ENCODE results near the gene S100A1.

The S100A1 gene

GRCh38 chr1:153610811-153611301 is 17.4 kb upstream of the S100A1 start:
- no peak for DNase-seq (ENCODE audit: low read depth)
- no peak for TF ChIP-seq CTCF (conservative IDR thresholded peaks at IDR 0.05; ENCODE audit: low read depth, low read length)
- no peak overlapping the region for H3K4me3 ChIP-seq (ENCODE audit: low read depth, low read length)

GRCh38 chr1:153611356-153611755 is 16.9 kb upstream of the S100A1 start:
- H3K4me3 ChIP-seq (ENCODE audit: low read depth, low read length): peak overlapping the region; percentile 64
- no peak for DNase-seq (ENCODE audit: low read depth)
- TF ChIP-seq CTCF (conservative IDR thresholded peaks at IDR 0.05; ENCODE audit: low read depth, low read length): no peak

- DNase-seq (ENCODE audit: low read depth): no peak
- no peak for TF ChIP-seq CTCF (conservative IDR thresholded peaks at IDR 0.05; ENCODE audit: low read depth, low read length)
- peak overlapping the region; percentile 64 for H3K4me3 ChIP-seq (ENCODE audit: low read depth, low read length)
Measured at GRCh38 chr1:153612111-153612754, 16.0 kb upstream of the S100A1 start.

GRCh38 chr1:153612755-153613331 is 15.4 kb upstream of the S100A1 start, which contains the start of gene S100A16:
S100A16 (minus strand) TSS chr1:153613137; CDS start chr1:153608151, 4,986 bp downstream.
- H3K4me3 ChIP-seq (ENCODE audit: low read depth, low read length): peak within 1 kb of the TSS; percentile 64
- peak; percentile 49 for DNase-seq (ENCODE audit: low read depth)
- TF ChIP-seq CTCF (conservative IDR thresholded peaks at IDR 0.05; ENCODE audit: low read depth, low read length): no peak

- no peak for TF ChIP-seq CTCF (conservative IDR thresholded peaks at IDR 0.05; ENCODE audit: low read depth, low read length)
- DNase-seq (ENCODE audit: low read depth): no peak
- no peak overlapping the region for H3K4me3 ChIP-seq (ENCODE audit: low read depth, low read length)
Measured at GRCh38 chr1:153613406-153613805, 14.8 kb upstream of the S100A1 start.

- peak; percentile 31 for TF ChIP-seq CTCF (conservative IDR thresholded peaks at IDR 0.05; ENCODE audit: low read depth, low read length)
- no peak overlapping the region for H3K4me3 ChIP-seq (ENCODE audit: low read depth, low read length)
Measured at GRCh38 chr1:153614189-153614900, 13.9 kb upstream of the S100A1 start.

More at GRCh38 chr1:153614189-153614900, 13.9 kb upstream of the S100A1 start:
- no peak for DNase-seq (ENCODE audit: low read depth)

All from choroid plexus epithelial cell (primary cell).